ENCODE measurements around the gene AEBP1.

Gene AEBP1

GRCh38 chr7:44080686-44081265 lies 23.4 kb upstream of the AEBP1 start:
- peak overlapping the region; percentile 78 for H3K4me3 ChIP-seq
- H3K27ac ChIP-seq = peak overlapping the region; percentile 27 to 67
- DNase-seq (ENCODE audit: low spot score) = no peak
- no peak for TF ChIP-seq CTCF (IDR thresholded peaks at IDR 0.05)

- Histone ChIP-seq H3K27ac (peak overlapping the region; percentile 27 to 67), H3K4me3 (peak overlapping the region; percentile 78)
- TF ChIP-seq CTCF (IDR thresholded peaks at IDR 0.05) = no peak
- no peak for DNase-seq (ENCODE audit: low spot score)
These were observed 22.8 kb upstream of the AEBP1 start for GRCh38 chr7:44081266-44081748.

GRCh38 chr7:44082541-44083207 lies 21.5 kb upstream of the AEBP1 start:
- Histone ChIP-seq H3K4me3 (peak overlapping the region; percentile 78), H3K27ac (peak overlapping the region; percentile 94 to 95)
- peak; percentile 100 for DNase-seq (ENCODE audit: low spot score)
- TF ChIP-seq CTCF (IDR thresholded peaks at IDR 0.05) = no peak

GRCh38 chr7:44083796-44084195 lies 20.3 kb upstream of the AEBP1 start:
- TF ChIP-seq CTCF (IDR thresholded peaks at IDR 0.05) = no peak
- DNase-seq (ENCODE audit: low spot score) = no peak
- H3K4me3 ChIP-seq = no peak overlapping the region
- peak overlapping the region; percentile 94 to 95 for H3K27ac ChIP-seq

- Histone ChIP-seq H3K4me3 (no peak overlapping the region), H3K27ac (peak overlapping the region; percentile 80 to 95)
- no peak for TF ChIP-seq CTCF (IDR thresholded peaks at IDR 0.05)
- no peak for DNase-seq (ENCODE audit: low spot score)
These were observed 19.4 kb upstream of the AEBP1 start for GRCh38 chr7:44084701-44085100.

GRCh38 chr7:44085546-44085945 lies 18.6 kb upstream of the AEBP1 start:
- TF ChIP-seq CTCF (IDR thresholded peaks at IDR 0.05) = no peak
- DNase-seq (ENCODE audit: low spot score) = no peak
- Histone ChIP-seq H3K4me3 (no peak overlapping the region), H3K27ac (peak overlapping the region; percentile 80 to 95)

- no peak for TF ChIP-seq CTCF (IDR thresholded peaks at IDR 0.05)
- DNase-seq (ENCODE audit: low spot score) = no peak
- Histone ChIP-seq H3K4me3 (no peak overlapping the region), H3K27ac (peak overlapping the region; percentile 80 to 94)
These were observed 17.5 kb upstream of the AEBP1 start for GRCh38 chr7:44086627-44087026.

Measured in coronary artery (tissue), 2 donors.